DOHH2 (cell line): ENCODE measurements around the gene TST.

ENCODE experiments used
- EZH2phosphoT487 ChIP-seq: fragments of 200-600 bp; sonication (generic); IDR thresholded peaks from 2 replicates; pipeline ENCODE4 v1.6.1; 2017; ENCODE audit warnings: borderline replicate concordance, mild to moderate bottlenecking, antibody characterized with exemption, low read length, moderate library complexity, mixed read lengths
- TF ChIP-seq, protein P1 (sequence below): fragments of 200-600 bp; sonication (generic); IDR thresholded peaks from one replicate; pipeline ENCODE4 v1.5.1; 2014; ENCODE audit warnings: antibody characterized with exemption, mild to moderate bottlenecking, low read depth, low read length; ENCODE audit not compliant: poor library complexity, severe bottlenecking

DNA sequence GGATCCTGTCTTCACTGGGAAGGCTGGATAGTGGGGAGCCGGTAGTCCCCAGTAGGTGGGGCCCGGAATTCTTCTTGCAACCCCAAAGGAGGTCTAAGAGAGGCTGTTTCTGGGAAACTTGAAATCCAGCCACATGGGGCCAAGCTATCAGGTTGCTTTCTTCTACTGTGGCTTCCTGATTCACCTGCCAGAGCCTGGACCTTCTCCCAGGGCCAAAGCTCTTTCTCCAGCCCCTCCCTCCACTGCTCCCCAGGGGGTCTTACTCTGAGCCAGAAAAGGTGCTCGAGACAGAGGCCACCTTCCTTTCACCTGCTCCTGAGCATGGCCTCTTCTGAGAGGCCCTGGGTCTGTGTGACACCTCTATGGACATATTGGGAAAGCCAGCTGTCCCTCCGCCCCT lies 9.1 kb downstream of the TST start:
- TF ChIP-seq, protein P1, sequence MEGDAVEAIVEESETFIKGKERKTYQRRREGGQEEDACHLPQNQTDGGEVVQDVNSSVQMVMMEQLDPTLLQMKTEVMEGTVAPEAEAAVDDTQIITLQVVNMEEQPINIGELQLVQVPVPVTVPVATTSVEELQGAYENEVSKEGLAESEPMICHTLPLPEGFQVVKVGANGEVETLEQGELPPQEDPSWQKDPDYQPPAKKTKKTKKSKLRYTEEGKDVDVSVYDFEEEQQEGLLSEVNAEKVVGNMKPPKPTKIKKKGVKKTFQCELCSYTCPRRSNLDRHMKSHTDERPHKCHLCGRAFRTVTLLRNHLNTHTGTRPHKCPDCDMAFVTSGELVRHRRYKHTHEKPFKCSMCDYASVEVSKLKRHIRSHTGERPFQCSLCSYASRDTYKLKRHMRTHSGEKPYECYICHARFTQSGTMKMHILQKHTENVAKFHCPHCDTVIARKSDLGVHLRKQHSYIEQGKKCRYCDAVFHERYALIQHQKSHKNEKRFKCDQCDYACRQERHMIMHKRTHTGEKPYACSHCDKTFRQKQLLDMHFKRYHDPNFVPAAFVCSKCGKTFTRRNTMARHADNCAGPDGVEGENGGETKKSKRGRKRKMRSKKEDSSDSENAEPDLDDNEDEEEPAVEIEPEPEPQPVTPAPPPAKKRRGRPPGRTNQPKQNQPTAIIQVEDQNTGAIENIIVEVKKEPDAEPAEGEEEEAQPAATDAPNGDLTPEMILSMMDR, result no peak
- TF ChIP-seq EZH2phosphoT487, result no peak
